Measurements from ENCODE around the gene PAMR1.
A peak's percentile ranks its signal among the peaks of the same experiment; 100 is the strongest.

The PAMR1 gene

DNA sequence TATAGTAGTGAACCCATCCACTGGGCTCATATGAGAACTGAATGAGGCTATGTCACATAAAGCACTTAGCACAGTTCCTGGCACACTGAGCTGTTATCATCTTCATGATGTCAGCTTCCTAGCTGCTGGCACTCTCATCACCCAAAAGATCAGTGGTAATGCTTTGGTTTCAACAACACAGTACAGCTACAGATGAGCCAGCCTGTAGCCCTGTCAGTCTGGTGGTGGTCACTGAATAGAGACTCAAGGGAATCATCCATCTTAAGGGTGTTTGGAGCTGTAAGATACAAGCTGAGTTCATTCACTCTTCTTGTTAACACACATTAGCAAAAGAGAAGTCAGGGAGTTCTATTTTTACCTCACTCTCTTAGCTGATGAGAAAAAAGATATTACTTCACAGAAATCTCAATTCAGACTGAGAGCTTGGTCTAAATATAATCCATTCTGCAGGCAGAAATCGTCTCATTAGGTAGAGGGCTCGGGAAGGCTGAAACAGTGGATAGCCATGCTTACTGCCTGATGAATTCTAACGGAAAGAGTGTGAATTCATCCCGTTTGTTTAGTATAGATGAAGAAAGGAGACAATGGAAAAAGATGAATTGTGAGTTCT, 99.7 kb downstream of the PAMR1 start:
- H3K27me3 ChIP-seq (ENCODE audit: insufficient read depth, low read depth, severe bottlenecking): no peaks in the 10 kb centered on the region
- TF ChIP-seq, protein P1, sequence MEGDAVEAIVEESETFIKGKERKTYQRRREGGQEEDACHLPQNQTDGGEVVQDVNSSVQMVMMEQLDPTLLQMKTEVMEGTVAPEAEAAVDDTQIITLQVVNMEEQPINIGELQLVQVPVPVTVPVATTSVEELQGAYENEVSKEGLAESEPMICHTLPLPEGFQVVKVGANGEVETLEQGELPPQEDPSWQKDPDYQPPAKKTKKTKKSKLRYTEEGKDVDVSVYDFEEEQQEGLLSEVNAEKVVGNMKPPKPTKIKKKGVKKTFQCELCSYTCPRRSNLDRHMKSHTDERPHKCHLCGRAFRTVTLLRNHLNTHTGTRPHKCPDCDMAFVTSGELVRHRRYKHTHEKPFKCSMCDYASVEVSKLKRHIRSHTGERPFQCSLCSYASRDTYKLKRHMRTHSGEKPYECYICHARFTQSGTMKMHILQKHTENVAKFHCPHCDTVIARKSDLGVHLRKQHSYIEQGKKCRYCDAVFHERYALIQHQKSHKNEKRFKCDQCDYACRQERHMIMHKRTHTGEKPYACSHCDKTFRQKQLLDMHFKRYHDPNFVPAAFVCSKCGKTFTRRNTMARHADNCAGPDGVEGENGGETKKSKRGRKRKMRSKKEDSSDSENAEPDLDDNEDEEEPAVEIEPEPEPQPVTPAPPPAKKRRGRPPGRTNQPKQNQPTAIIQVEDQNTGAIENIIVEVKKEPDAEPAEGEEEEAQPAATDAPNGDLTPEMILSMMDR (IDR thresholded peaks at IDR 0.05; ENCODE audit: low read depth, low read length): no peak
- no peak overlapping the region for H3K27ac ChIP-seq
- no peak overlapping the region for H3K4me3 ChIP-seq (ENCODE audit: low read depth, low read length)
- no peaks in the 10 kb centered on the region for H3K9me3 ChIP-seq (ENCODE audit: severe bottlenecking)
- no peaks in the 10 kb centered on the region for H3K36me3 ChIP-seq
- no peak for DNase-seq

DNA sequence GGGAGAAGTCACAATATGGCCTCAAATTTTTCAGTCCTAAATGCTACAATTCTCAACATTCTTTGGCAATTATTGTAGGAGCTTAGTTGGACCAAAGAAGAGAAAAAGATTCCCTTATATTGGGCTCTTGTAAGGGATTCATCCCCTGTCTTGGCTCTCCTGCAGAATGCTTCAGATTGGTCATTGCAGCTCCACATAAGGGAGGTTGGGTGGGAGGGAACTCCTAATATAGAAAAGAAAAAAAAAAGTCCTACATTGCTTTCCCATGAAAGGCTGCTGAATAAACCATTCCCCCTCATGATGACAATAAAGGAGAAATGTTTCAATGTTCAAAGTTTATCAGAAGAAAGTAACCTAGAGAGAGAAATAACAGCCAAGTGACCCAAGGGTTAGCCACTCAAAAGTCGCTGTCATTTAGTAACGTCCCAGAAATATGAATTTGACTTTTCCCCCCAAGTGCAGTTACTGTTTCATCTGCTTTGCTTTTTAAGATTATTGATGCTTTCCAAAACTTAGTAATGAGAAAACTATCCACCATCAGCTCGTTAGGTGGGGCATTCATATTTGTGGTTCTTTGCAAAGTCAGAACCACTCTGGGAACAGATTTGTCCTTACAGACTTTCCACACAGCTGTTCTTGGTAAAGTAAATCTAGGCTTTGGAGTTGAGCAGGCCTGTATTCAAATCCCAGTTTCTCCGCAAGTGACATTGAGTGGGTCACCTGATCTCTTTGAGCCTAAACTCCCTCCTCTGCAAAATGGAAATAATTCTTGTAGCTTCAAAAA, 101.1 kb downstream of the PAMR1 start:
- H3K27me3 ChIP-seq (ENCODE audit: insufficient read depth, low read depth, severe bottlenecking): no peaks in the 10 kb centered on the region
- no peak overlapping the region for H3K27ac ChIP-seq
- DNase-seq: no peak
- peaks cover 3% of the 10 kb centered on the region; the same call in 1 of the 2 replicates for H3K36me3 ChIP-seq
- TF ChIP-seq, protein P1 (IDR thresholded peaks at IDR 0.05; ENCODE audit: low read depth, low read length): no peak
- H3K4me3 ChIP-seq (ENCODE audit: low read depth, low read length): no peak overlapping the region
- H3K9me3 ChIP-seq (ENCODE audit: severe bottlenecking): no peaks in the 10 kb centered on the region

DNA sequence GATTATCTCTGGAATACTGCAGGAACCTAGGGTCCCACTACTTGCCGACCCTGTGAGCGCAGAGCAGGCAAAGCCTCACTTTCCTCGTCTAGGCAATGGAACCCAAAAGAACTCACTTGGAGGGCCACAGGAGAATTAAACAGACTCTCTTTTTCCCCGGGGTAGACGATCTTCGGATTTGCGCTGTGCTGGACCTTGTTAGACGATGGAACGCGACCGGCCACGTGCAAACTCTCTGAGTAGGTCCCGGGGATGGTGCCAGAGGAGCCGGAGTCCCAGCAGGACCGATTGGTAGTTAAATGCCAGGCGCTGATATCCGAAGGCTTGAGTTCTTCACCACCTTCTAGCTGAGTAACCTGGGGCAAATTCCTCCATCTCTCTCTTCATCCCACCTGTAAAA, 105.0 kb downstream of the PAMR1 start:
- Histone ChIP-seq H3K36me3 (peaks cover 8% of the 10 kb centered on the region), H3K27ac (peak overlapping the region; percentile 98), H3K27me3 (ENCODE audit: insufficient read depth, low read depth, severe bottlenecking) (no peaks in the 10 kb centered on the region), H3K9me3 (ENCODE audit: severe bottlenecking) (no peaks in the 10 kb centered on the region), H3K4me3 (ENCODE audit: low read depth, low read length) (peak overlapping the region; percentile 90)
- TF ChIP-seq, protein P1 (IDR thresholded peaks at IDR 0.05; ENCODE audit: low read depth, low read length): no peak
- DNase-seq: peak; percentile 21

DNA sequence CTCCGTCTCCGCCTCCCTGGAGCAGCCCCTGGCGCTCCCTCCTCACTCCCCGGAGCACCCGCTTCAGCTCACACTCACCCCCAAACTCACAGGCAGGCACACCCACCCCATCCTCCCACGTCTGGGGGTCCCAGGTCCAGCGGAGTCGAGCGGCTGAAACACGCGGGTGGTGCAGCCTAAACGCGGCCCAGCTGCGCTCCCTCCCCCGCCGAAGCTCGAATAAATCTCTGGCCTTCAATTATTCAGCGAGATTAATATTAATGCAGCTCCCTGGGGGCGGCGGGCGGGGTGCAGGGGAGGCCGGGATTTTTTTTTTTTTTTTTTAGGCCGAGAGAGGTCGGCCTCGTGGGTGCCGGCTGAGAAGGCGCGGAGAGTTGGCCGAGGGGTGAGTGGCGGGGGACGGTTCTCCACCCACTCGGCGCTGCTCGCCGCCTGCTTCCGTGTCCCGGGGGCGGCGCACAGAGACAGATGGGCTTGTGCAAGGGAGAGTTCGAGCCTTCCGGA, 105.5 kb downstream of the PAMR1 start:
- peak overlapping the region; percentile 98 for H3K27ac ChIP-seq
- no peaks in the 10 kb centered on the region for H3K9me3 ChIP-seq (ENCODE audit: severe bottlenecking)
- H3K4me3 ChIP-seq (ENCODE audit: low read depth, low read length): peak overlapping the region; percentile 90
- peaks cover 8% of the 10 kb centered on the region for H3K36me3 ChIP-seq
- TF ChIP-seq, protein P1 (IDR thresholded peaks at IDR 0.05; ENCODE audit: low read depth, low read length): no peak
- H3K27me3 ChIP-seq (ENCODE audit: insufficient read depth, low read depth, severe bottlenecking): no peaks in the 10 kb centered on the region
- DNase-seq: peak; percentile 78

DNA sequence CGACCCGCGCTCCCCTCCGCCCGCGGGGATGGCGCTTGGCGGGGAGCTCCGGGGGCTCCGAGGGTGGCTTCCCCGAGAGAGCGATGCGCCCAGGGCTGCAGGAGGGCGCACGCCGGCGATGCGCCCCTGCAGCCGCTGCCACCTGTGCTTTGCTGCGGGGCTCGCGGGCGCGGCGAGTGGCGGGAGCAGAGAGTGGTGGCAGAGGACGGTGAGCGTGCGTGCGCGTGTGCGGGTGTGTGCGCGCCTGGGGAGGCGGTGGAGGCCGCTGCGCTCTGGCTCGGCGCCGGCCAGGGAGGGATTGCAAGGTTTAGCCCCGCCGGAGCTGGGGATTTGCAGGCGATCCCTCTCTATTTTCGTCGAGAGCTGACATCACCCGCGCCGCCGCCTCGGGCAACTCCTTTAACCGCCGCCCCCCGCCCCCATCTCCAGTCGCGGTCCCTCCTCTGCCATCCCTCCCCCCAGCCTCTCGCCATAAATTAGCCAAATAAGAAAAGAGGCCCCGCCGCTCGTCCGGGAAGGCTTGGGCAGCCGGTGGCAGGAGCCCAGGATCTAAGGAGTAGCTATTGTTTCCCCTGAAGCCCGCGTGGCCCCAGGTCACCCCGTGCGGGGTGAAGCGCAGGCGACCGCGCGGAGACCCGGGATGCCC, 106.1 kb downstream of the PAMR1 start, which contains the start of gene SLC1A2:
Gene SLC1A2, minus strand, starts transcription at position 375 of the 646 bp plus-strand sequence. CDS start 592 bp downstream, outside the sequence.
- peak within 1 kb of the TSS; percentile 90 for H3K4me3 ChIP-seq (ENCODE audit: low read depth, low read length)
- peak within 1 kb of the TSS; percentile 98 for H3K27ac ChIP-seq
- H3K27me3 ChIP-seq (ENCODE audit: insufficient read depth, low read depth, severe bottlenecking): no peaks in the 10 kb centered on the region
- peak; percentile 94 for DNase-seq
- H3K36me3 ChIP-seq: peaks cover 8% of the 10 kb centered on the region
- H3K9me3 ChIP-seq (ENCODE audit: severe bottlenecking): no peaks in the 10 kb centered on the region
- TF ChIP-seq, protein P1 (IDR thresholded peaks at IDR 0.05; ENCODE audit: low read depth, low read length): 0 out of 2 replicates have a peak, but pooled peaks have one; percentile 6
